AG08396 (cell line): Measurements from ENCODE around the gene KIRREL3.
A peak's percentile ranks its signal among the peaks of the same experiment; 100 is the strongest.
"Not testable (repeated sequence)": the region's sequence is repeated elsewhere in the genome, so short reads cannot be mapped to it uniquely, and the experiment has no call there.

Source experiments
- DNase-seq: peaks from one replicate; pipeline ENCODE4 v3.0.0; 2012; ENCODE audit warnings: low spot score, mixed read lengths

Gene KIRREL3

DNA sequence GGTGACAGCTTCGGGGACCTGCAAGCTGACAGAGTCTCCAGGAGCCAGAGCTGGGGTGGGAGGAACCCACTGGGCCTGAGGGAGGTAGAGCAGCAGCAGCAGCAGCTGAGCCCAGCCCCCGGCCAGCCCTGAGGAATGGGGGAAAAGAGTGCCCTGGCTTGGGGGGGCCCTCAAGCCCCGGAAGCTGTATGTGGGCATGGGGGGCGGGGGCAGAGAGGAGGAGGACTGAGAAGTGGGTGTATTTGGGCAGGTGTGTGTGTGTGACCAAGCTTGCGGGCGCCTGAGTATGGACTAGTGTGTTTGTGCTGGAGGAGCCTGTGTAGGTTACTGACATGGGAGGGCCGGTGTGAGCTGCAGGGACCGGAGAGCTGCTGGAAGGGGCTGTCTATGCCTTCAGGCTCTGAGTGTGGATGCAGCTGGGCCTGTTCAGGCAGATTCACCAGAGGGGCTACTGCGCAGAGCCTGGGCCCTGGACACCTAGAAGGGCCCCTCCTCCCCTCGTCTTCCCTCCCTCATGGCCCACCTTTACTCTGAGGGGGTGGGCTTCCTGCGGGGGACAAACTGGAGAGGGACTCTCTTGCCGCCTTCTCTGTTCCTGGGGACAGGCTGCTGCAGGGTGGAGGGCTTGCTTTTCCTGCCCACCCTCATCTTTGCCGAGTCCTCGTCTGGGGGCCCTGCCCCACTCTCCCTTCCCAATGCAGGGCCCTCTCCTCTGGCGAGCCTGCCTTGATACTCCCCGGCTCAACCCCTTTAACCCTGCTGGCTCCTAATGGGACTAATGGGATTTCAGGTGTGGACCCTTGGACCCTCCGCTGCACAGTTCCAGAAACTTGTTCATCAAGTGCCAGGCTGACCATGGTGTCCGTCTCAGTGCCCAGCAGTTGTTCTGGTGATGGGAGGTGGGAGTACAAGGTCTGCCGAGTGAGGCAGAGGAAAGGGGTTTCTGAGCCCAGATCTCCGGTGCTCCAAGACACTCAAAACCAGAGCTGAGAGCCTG is 616.9 kb downstream of the KIRREL3 start:
- DNase-seq, result no peak

- DNase-seq, result not testable (repeated sequence)
Observed at GRCh38 chr11:126382641-126383040, 617.9 kb downstream of the KIRREL3 start.

DNA sequence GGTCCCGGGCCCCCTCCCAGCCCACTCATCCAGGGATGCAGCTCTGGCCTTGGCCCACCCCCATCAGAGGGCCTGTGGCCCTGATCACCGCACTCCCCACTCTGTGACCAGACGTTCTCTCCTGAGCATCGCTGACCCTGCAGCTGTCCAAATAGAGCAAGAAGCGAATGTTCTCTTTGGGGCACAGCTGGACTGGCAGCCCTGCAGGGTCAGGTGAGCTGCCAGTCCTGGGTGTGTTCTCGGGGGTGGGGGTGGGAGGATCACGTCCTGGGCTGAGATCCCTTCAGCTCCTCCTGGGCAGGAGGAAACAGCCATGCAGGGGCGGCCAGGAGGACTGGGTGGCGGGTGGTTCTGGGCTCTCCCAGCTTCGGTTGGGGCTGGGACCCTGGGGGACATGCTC is 618.6 kb downstream of the KIRREL3 start:
- DNase-seq, result not testable (repeated sequence)

DNA sequence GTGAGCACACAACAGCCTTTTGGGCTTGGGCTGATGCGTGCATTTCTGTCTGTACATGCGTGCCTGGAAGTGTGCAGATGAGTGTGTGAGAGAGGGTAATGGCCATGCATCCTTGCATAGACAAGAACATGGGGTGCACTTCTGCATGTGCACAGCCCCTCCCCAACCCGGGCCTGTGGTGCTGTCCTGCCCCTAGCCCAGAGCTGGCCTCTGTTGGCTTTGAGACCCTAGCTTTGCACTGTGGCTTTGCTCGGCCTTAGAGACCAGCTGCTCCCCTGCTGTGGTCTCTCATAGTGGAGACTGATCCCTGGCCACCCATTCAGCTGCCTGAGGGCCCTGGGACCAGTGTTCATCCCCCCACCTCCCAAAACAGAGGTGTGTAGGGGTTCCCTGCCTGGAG is 619.7 kb downstream of the KIRREL3 start:
- DNase-seq, result no peak

GRCh38 chr11:126378763-126379162 is 621.8 kb downstream of the KIRREL3 start:
- DNase-seq, result no peak

DNA sequence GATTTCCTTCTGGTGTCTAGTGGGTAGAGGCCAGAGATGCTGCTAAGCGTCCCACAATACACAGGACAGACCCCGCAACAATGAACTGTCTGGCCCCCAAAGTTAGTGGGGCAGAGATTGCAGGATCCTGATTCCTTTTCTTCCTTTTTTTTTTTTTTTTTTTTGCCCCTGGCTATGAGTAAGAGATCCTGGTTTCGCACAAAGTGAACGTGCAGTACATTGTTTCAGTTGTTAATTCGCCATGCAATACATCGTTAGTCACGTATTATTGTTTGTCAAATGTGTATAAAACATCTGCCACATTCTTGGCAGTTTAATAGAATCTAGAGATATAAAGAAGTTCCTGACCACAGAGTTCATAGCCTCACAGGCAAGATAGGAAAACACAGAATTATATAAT is 624.8 kb downstream of the KIRREL3 start:
- DNase-seq, result peak; percentile 37

DNA sequence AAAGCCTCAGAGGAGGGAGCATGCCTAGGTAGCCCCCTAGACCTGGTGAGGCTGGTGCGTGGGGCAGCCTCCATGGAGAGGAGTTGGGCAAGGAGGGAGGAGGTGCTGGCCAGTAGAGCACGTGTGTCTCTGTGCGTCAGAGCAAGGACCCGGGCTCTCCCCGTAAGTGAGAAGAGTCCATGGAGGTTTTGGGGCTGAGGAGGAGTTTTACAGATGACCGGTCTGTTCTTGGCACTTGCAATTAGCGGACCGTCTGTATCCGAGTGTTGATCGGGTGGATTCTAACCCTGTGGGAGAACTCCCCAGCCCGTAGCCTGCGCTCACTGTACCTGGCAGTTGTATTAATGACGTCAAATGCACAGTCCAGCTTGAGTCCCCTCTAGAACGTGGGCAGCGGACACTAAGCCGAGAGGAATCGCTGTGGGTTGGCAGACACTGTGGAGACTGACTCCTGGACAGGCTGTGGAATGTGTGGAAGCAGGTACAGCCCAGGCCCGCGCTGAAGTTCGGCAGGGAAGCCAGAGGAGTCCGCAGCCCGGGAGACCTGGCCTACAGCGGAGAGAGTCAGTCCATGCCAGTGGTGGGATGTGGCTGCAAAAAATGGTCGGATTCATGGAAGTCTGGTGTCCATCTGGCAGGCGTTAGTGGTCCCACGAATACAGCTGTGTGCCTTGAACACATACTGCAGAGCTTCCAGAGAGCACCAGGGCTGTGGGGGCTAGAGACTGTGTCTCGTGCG is 625.8 kb downstream of the KIRREL3 start:
- DNase-seq, result not testable (repeated sequence)

DNA sequence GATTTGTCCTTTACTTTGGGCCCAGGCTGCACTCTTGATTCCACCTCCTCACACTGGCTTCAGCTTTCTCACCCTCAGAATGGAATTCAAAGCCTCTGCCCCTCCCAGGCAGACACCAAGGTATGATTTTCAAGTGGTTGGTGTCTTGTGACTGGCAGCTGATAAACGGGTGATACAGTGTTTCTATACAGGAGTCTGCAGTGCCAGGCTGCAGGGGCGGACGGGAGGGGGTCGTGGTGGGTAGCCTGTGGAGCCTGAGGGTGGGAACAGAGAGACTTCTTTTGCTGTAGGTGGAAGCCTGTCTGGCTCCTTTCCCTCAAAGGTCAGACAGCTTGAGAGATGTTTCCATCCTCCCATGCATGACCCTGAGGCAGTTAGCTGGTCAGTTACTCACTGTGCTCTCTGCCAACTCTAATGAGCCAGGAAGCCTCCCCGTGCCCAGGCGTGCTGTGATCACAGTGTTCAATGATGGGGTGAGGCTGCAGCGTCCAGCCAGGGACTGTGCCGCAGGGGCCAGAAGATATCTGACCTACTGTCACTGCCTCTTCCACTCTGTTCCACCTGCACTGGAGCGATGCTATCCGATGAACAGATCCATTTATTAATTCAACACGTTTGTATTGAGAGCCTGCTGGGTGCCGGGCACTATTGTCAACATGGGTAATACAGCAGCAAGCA is 627.0 kb downstream of the KIRREL3 start:
- not testable (repeated sequence) for DNase-seq
